Smooth muscle cell (in vitro differentiated cells): Measurements from ENCODE around the gene CAMKK2. TPM values are rescaled to one million over a fixed set of nuclear protein-coding genes. Genes with fewer than 3 reads are reported as not detected.

Source experiments
- DNase-seq: peaks from one replicate; lab custom pipeline; 2025; ENCODE audit not compliant: unreplicated experiment; lab: John Stamatoyannopoulos, UW
- H2AFZ ChIP-seq: fragments of 200-600 bp; sonication (generic); 2 replicates; pipeline ENCODE4 v1.6.0; 2016; ENCODE audit warnings: antibody characterized with exemption, low read depth, mild to moderate bottlenecking
- H3F3A ChIP-seq: fragments of 200-600 bp; sonication (generic); 2 replicates; pipeline ENCODE4 v1.6.0; 2017; ENCODE audit warnings: antibody characterized with exemption, low read depth
- H3K27ac ChIP-seq: fragments of 200-600 bp; sonication (generic); 2 replicates; pipeline ENCODE4 v1.5.1; 2016; ENCODE audit warnings: low read depth, mild to moderate bottlenecking
- H3K27me3 ChIP-seq: fragments of 200-600 bp; sonication (generic); 2 replicates; pipeline ENCODE4 v1.6.1; 2016; ENCODE audit warnings: low read depth, mild to moderate bottlenecking
- H3K36me3 ChIP-seq: fragments of 200-600 bp; sonication (generic); 2 replicates; pipeline ENCODE4 v1.5.1; 2016; ENCODE audit warnings: low read depth
- H3K4me1 ChIP-seq: fragments of 200-600 bp; sonication (generic); 2 replicates; pipeline ENCODE4 v1.5.1; 2016; ENCODE audit warnings: low read depth
- H3K4me2 ChIP-seq: fragments of 200-600 bp; sonication (generic); 2 replicates; pipeline ENCODE4 v1.6.0; 2016; ENCODE audit warnings: mild to moderate bottlenecking
- H3K4me3 ChIP-seq: fragments of 200-600 bp; sonication (generic); 2 replicates; pipeline ENCODE4 v1.5.1; 2016; ENCODE audit warnings: mild to moderate bottlenecking
- H3K79me2 ChIP-seq: fragments of 200-600 bp; sonication (generic); 2 replicates; pipeline ENCODE4 v1.6.0; 2016; ENCODE audit warnings: low read depth, mild to moderate bottlenecking
- H3K9ac ChIP-seq: fragments of 200-600 bp; sonication (generic); 2 replicates; pipeline ENCODE4 v1.6.0; 2016; ENCODE audit warnings: low read depth
- H3K9me3 ChIP-seq: fragments of 200-600 bp; sonication (generic); replicated peaks from 2 replicates; pipeline ENCODE4 v1.5.1; 2016; ENCODE audit warnings: low read depth
- H4K20me1 ChIP-seq: fragments of 200-600 bp; sonication (generic); 2 replicates; pipeline ENCODE4 v1.6.0; 2016; ENCODE audit warnings: low read depth
- WGBS: methylation state at CpG from one replicate; pipeline ENCODE4 v1.1.7; 2016; ENCODE audit warnings: low lambda C conversion rate; 5-methylcytosine and 5-hydroxymethylcytosine counted together
- polyA plus RNA-seq: library from polyadenylated mRNA; unstranded; fragments of >200 nt; fragmentation: Nextera tagmentation; extraction: Ambion mirVana; gene quantifications from 2 replicates; pipeline ENCODE4 v1.2.1, GENCODE V29; 2016
- total RNA-seq: library from RNA; depleted of rRNA; stranded (reverse); fragments of >200 nt; gene quantifications from 2 replicates; pipeline ENCODE4 v1.2.3, GENCODE V29; 2014
- TF ChIP-seq, protein P1 (sequence below): fragments of 200-600 bp; sonication (generic); IDR thresholded peaks from 2 replicates; pipeline ENCODE4 v1.5.1; 2017; ENCODE audit warnings: borderline replicate concordance, mild to moderate bottlenecking, antibody characterized with exemption; ENCODE audit not compliant: insufficient read depth, poor library complexity, severe bottlenecking

CAMKK2 gene
- total and polyA plus RNA-seq, 2 experiments from 2014 or later, result 13.3 to 23.4 TPM

DNA sequence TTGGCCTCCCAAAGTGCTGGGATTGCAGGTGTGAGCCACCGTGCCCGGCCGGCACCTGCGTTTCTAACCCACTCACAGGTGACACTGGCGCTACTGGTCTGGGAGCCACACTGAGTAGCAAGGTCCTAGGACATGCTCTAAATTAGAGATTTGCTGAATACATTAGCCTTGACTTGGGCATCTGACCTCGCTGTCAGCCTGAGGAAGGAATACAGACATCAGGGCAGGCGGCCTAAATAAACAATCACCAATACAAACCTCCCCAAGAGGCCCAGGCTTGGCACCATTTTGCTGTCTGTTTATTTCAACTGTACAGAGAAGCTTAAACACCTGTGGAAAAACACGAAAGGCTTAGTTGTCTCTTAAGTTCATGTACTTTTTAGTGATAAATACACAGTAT is 59.1 kb downstream of the CAMKK2 start:
- Histone ChIP-seq H3K79me2 (no peaks in the 10 kb centered on the region), H4K20me1 (no peaks in the 10 kb centered on the region), H3K4me1 (peaks cover 16% of the 10 kb centered on the region), H3K9me3 (no peaks in the 10 kb centered on the region), H3K4me3 (no peak overlapping the region), H2AFZ (no peak overlapping the region), H3K9ac (no peak overlapping the region), H3K27me3 (no peaks in the 10 kb centered on the region), H3K36me3 (no peaks in the 10 kb centered on the region), H3K4me2 (no peak overlapping the region), H3F3A (no peaks in the 10 kb centered on the region), H3K27ac (no peak overlapping the region)
- no peak for DNase-seq
- WGBS, result 96% methylated on average over 8 of the region's 8 CpGs
- TF ChIP-seq, protein P1, sequence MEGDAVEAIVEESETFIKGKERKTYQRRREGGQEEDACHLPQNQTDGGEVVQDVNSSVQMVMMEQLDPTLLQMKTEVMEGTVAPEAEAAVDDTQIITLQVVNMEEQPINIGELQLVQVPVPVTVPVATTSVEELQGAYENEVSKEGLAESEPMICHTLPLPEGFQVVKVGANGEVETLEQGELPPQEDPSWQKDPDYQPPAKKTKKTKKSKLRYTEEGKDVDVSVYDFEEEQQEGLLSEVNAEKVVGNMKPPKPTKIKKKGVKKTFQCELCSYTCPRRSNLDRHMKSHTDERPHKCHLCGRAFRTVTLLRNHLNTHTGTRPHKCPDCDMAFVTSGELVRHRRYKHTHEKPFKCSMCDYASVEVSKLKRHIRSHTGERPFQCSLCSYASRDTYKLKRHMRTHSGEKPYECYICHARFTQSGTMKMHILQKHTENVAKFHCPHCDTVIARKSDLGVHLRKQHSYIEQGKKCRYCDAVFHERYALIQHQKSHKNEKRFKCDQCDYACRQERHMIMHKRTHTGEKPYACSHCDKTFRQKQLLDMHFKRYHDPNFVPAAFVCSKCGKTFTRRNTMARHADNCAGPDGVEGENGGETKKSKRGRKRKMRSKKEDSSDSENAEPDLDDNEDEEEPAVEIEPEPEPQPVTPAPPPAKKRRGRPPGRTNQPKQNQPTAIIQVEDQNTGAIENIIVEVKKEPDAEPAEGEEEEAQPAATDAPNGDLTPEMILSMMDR, result no peak

DNA sequence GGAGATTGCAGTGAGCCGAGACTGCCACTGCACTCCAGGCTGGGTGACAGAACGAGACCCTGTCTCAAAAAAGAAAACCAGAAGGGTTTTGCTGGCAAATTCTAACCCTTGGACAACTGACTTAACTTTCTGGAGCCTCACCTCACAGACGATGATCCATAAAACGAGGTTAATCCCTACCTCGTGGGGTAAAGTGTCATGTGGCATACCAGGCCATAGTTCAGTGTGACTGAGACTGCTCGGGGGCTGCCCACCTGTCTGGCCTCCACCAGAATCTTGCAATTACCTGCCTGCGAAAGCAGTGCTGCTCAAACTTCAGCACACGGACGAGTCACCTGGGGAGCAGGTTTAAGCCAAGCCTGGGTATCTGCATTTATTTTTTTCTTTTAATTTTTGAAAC is 59.7 kb downstream of the CAMKK2 start:
- no peak for DNase-seq
- Histone ChIP-seq H3K4me2 (no peak overlapping the region), H3K27me3 (no peaks in the 10 kb centered on the region), H4K20me1 (no peaks in the 10 kb centered on the region), H3K9ac (no peak overlapping the region), H3F3A (no peaks in the 10 kb centered on the region), H3K79me2 (no peaks in the 10 kb centered on the region), H3K27ac (no peak overlapping the region), H2AFZ (no peak overlapping the region), H3K36me3 (no peaks in the 10 kb centered on the region), H3K4me1 (peaks cover 16% of the 10 kb centered on the region), H3K9me3 (no peaks in the 10 kb centered on the region), H3K4me3 (no peak overlapping the region)
- TF ChIP-seq, protein P1, result no peak
- WGBS, result 92% methylated on average over 9 of the region's 9 CpGs

GRCh38 chr12:121233628-121234020 is 62.9 kb downstream of the CAMKK2 start:
- Histone ChIP-seq H3K9me3 (no peaks in the 10 kb centered on the region), H3K36me3 (no peaks in the 10 kb centered on the region), H3K9ac (no peak overlapping the region), H3K4me1 (peaks cover 9% of the 10 kb centered on the region), H3K27ac (no peak overlapping the region), H4K20me1 (no peaks in the 10 kb centered on the region), H3K27me3 (no peaks in the 10 kb centered on the region), H3K4me3 (no peak overlapping the region), H3K4me2 (no peak overlapping the region), H3F3A (no peaks in the 10 kb centered on the region), H3K79me2 (no peaks in the 10 kb centered on the region), H2AFZ (no peak overlapping the region)
- TF ChIP-seq, protein P1, result no peak
- 94% methylated on average over 11 of the region's 11 CpGs for WGBS
- DNase-seq, result no peak

- Histone ChIP-seq H3K36me3 (no peaks in the 10 kb centered on the region), H3K9me3 (no peaks in the 10 kb centered on the region), H3K4me1 (peaks cover 5% of the 10 kb centered on the region), H3K9ac (no peak overlapping the region), H3K27me3 (no peaks in the 10 kb centered on the region), H3F3A (no peaks in the 10 kb centered on the region), H3K79me2 (no peaks in the 10 kb centered on the region), H4K20me1 (no peaks in the 10 kb centered on the region), H3K27ac (no peak overlapping the region), H2AFZ (no peak overlapping the region), H3K4me3 (no peak overlapping the region), H3K4me2 (no peak overlapping the region)
- DNase-seq, result no peak
- WGBS, result 93% methylated on average over 14 of the region's 14 CpGs
- TF ChIP-seq, protein P1, result peak; percentile 7
These were observed 63.4 kb downstream of the CAMKK2 start for GRCh38 chr12:121232977-121233627.
